Keratinocyte (primary cell): Measurements from ENCODE around the gene EID2B.

ENCODE experiments used
- EZH2 ChIP-seq: IDR thresholded peaks from one replicate; pipeline ENCODE4 v1.6.1; 2012; ENCODE audit warnings: inconsistent platforms, mild to moderate bottlenecking, low read length, moderate library complexity
- TF ChIP-seq, protein P1 (sequence below), 3 experiments: IDR thresholded peaks in 1 of 3; conservative IDR thresholded peaks in 1 of 3; optimal IDR thresholded peaks in 1 of 3; 2 replicates in 2 of 3; 3 replicates in 1 of 3; pipeline versions ENCODE3 to v1.5.1; 2011; ENCODE audit warnings: low read length in 3 of 3, mild to moderate bottlenecking in 3 of 3, moderate library complexity in 2 of 3, control low read depth in 1 of 3, inconsistent platforms in 1 of 3; ENCODE audit not compliant: insufficient read depth in 2 of 3; ENCODE audit errors: extremely low read depth in 1 of 3

DNA sequence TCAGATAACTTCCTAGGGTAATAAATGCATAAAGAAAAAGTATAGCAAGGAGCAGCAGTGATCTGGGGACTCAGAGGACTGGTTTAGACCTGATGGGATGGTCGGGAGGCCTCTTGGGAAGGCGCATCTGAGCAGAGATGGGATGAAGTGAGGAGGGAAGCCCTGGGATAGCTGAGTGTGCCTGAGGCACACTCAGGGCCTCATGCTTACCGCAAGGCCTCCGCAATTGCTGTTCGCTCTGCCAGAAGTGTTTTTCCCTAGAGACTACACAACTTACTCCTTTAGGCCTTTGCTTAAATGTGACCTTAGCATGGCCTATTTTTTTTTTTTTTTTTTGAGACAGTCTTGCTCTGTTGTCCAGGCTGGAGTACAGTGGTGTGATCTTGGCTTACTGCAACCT, 38.0 kb downstream of the EID2B start:
- TF ChIP-seq, protein P1, sequence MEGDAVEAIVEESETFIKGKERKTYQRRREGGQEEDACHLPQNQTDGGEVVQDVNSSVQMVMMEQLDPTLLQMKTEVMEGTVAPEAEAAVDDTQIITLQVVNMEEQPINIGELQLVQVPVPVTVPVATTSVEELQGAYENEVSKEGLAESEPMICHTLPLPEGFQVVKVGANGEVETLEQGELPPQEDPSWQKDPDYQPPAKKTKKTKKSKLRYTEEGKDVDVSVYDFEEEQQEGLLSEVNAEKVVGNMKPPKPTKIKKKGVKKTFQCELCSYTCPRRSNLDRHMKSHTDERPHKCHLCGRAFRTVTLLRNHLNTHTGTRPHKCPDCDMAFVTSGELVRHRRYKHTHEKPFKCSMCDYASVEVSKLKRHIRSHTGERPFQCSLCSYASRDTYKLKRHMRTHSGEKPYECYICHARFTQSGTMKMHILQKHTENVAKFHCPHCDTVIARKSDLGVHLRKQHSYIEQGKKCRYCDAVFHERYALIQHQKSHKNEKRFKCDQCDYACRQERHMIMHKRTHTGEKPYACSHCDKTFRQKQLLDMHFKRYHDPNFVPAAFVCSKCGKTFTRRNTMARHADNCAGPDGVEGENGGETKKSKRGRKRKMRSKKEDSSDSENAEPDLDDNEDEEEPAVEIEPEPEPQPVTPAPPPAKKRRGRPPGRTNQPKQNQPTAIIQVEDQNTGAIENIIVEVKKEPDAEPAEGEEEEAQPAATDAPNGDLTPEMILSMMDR (optimal IDR thresholded peaks at IDR 0.05 in 1 of 3, IDR thresholded peaks at IDR 0.05 in 1 of 3, conservative IDR thresholded peaks at IDR 0.05 in 1 of 3; ENCODE audit: extremely low read depth in 1 of 3, insufficient read depth in 2 of 3, low read length in 3 of 3): no peak
- no peak for TF ChIP-seq EZH2
